SK-N-SH treated with all-trans-retinoic acid at 6 μM for 48 hours (cell line): ENCODE data around the gene UBE2R2.

Experiments
- PPARA ChIP-seq: fragments of 250-450 bp; sonication (Bioruptor Pico); IDR thresholded peaks from 2 replicates; pipeline ENCODE4 v1.5.0; 2020; ENCODE audit warnings: mild to moderate bottlenecking, borderline replicate concordance
- TF ChIP-seq, protein P1 (sequence below): fragments of 250-450 bp; sonication (Bioruptor Pico); IDR thresholded peaks from 2 replicates; pipeline ENCODE4 v1.8.0; 2020; ENCODE audit warnings: mild to moderate bottlenecking, moderate library complexity, borderline replicate concordance

DNA sequence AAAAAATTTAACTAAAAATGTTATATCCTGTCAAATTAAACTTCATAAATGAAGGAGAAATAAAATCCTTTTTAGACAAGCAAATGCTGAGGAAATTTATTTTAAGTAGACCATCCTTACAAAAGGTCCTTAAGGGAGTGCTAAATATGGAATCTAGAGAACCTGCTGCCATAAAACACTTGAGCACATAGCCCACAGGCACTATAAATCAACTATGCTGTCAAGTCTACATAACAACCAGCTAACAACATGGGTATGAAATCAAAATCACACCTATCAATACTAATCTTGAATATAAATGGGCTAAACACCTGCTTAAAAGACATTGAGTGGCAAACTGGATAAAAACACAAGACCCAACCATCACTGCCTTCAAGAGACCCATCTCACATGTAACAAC is 36.7 kb upstream of the UBE2R2 start:
- TF ChIP-seq PPARA (CRISPR knock-in tag): no peak
- TF ChIP-seq, protein P1, sequence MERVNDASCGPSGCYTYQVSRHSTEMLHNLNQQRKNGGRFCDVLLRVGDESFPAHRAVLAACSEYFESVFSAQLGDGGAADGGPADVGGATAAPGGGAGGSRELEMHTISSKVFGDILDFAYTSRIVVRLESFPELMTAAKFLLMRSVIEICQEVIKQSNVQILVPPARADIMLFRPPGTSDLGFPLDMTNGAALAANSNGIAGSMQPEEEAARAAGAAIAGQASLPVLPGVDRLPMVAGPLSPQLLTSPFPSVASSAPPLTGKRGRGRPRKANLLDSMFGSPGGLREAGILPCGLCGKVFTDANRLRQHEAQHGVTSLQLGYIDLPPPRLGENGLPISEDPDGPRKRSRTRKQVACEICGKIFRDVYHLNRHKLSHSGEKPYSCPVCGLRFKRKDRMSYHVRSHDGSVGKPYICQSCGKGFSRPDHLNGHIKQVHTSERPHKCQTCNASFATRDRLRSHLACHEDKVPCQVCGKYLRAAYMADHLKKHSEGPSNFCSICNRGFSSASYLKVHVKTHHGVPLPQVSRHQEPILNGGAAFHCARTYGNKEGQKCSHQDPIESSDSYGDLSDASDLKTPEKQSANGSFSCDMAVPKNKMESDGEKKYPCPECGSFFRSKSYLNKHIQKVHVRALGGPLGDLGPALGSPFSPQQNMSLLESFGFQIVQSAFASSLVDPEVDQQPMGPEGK: no peak
